ENCODE data around the gene SMIM44.

Gene SMIM44

GRCh38 chr19:3501780-3502179 is 18.5 kb upstream of the SMIM44 start:
- TF ChIP-seq, protein P1, sequence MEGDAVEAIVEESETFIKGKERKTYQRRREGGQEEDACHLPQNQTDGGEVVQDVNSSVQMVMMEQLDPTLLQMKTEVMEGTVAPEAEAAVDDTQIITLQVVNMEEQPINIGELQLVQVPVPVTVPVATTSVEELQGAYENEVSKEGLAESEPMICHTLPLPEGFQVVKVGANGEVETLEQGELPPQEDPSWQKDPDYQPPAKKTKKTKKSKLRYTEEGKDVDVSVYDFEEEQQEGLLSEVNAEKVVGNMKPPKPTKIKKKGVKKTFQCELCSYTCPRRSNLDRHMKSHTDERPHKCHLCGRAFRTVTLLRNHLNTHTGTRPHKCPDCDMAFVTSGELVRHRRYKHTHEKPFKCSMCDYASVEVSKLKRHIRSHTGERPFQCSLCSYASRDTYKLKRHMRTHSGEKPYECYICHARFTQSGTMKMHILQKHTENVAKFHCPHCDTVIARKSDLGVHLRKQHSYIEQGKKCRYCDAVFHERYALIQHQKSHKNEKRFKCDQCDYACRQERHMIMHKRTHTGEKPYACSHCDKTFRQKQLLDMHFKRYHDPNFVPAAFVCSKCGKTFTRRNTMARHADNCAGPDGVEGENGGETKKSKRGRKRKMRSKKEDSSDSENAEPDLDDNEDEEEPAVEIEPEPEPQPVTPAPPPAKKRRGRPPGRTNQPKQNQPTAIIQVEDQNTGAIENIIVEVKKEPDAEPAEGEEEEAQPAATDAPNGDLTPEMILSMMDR (IDR thresholded peaks at IDR 0.05), result no peak

- TF ChIP-seq, protein P1 (IDR thresholded peaks at IDR 0.05), result no peak
Observed at GRCh38 chr19:3500429-3501101, 17.3 kb upstream of the SMIM44 start, which contains the start of gene DOHH. Gene DOHH, minus strand, starts transcription at chr19:3500674. Its CDS starts 3,860 bp downstream, at chr19:3496814.

- TF ChIP-seq, protein P1 (IDR thresholded peaks at IDR 0.05), result no peak
Observed at GRCh38 chr19:3499738-3500428, 16.6 kb upstream of the SMIM44 start.

DNA sequence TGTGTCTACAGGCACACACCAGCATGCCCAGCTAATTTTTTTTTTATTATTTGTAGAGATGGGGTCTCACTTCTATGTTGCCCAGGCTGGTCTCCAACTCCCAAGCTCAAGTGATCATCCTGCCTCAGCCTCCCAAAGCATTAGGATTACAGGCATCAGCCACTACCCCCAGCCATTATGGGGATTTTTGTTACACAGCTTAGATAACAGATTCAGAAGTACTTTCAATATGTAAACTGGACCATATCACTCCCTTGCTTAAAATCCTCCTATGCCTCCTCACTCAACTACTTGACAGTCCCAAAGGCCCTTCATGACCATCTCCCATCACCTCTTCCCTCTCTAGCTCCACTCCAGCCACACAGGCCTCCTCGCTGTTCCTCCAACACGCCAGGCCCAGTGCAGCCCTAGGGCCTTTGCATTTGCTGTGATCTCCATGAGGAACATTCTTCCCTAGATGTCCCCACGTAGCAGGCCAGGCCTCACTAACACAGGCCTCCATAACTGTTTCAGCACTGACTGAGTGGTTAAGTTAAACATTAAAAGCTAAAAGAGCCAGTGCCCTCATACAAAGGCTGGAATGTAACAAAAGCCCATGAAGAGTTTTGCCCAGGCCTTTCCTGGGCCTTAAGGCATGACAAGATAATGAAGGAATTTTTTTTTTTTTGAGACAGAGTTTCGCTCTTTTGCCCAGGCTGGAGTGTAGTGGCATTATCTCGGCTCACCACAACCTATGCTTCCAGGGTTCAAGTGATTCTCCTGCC is 14.7 kb upstream of the SMIM44 start:
- TF ChIP-seq, protein P1 (IDR thresholded peaks at IDR 0.05), result no peak

DNA sequence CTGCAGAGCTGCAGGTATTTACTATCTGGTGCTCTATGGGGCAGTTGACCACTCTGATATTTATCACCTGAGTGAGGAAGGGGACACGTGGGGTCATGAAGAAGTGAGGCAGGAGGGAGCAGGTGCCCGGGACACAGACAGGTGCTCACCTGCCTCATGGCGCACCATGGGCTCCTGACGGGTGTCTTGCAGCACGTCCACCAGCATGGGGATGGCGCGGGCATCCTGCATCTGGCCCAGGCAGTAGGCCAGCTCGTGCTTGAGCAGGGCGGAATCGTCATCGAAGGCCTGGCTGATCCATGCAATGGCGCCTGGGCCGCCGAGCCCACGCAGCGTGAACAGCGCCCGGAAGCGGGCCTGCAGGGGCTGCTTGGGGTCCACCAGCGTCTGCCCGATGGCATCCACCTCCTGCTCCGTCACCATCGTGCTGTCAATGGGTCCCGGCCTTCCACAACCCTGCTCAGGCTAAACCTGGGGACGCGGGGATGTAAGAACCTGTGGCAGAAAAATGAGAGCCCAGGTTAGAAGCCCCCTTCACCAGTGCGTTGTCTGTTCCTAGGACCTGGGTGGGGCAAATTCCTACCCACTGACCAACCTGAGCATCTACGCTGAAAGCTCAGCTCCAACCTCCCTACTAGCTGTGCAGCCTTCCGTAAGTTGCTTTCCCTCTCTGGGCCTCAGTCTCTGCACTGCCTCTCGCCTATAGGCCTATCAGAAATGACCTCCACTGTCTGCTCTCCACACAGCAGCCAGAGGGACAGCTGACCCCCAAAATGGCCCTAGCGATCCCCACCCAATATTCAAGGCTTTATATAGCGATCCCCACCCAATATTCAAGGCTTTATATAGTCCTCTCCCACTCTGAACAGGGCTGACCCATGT is 13.4 kb upstream of the SMIM44 start:
- TF ChIP-seq, protein P1 (IDR thresholded peaks at IDR 0.05), result no peak

- TF ChIP-seq, protein P1 (IDR thresholded peaks at IDR 0.05), result no peak
Observed at GRCh38 chr19:3494559-3494958, 11.3 kb upstream of the SMIM44 start.

DNA sequence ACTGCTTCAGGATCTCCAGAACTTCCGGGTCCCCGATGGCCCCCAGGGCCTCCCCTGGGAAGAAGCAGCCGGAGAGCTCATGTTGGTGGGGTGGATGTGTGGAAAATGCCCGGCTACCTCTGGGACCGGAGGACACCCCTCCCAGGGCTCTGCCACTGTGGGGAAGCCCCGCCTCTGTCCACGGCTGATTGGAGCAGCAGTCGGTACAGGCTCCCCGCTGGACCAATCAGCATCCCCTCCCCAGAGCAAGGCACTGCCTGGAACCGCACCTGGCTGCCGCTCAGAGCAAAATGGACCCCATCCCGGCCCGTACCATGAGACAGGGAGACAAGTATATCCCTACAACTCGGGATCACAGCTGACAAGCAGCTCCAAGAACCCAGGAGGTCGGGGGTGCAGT is 10.8 kb upstream of the SMIM44 start:
- TF ChIP-seq, protein P1 (IDR thresholded peaks at IDR 0.05), result no peak
